ENCODE measurements around the gene BBOX1. TPM values are rescaled to one million over a fixed set of nuclear protein-coding genes. Genes with fewer than 3 reads are reported as not detected.

Gene BBOX1
- total and polyA plus RNA-seq, 2 of the 8 experiments (the other 6 are each of a cell fraction or from before 2014, with no cell fraction given) = not detected

- TF ChIP-seq, protein P1, sequence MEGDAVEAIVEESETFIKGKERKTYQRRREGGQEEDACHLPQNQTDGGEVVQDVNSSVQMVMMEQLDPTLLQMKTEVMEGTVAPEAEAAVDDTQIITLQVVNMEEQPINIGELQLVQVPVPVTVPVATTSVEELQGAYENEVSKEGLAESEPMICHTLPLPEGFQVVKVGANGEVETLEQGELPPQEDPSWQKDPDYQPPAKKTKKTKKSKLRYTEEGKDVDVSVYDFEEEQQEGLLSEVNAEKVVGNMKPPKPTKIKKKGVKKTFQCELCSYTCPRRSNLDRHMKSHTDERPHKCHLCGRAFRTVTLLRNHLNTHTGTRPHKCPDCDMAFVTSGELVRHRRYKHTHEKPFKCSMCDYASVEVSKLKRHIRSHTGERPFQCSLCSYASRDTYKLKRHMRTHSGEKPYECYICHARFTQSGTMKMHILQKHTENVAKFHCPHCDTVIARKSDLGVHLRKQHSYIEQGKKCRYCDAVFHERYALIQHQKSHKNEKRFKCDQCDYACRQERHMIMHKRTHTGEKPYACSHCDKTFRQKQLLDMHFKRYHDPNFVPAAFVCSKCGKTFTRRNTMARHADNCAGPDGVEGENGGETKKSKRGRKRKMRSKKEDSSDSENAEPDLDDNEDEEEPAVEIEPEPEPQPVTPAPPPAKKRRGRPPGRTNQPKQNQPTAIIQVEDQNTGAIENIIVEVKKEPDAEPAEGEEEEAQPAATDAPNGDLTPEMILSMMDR (IDR thresholded peaks at IDR 0.05; ENCODE audit: control extremely low read depth in 1 of 3, insufficient read depth in 1 of 3, low read depth in 1 of 3, low read length in 3 of 3) = no peak
- no peak for TF ChIP-seq RXRA (IDR thresholded peaks at IDR 0.05; ENCODE audit: insufficient read depth, low read depth, low read length)
- no peak for TF ChIP-seq KDM4A (IDR thresholded peaks at IDR 0.05; ENCODE audit: low read depth, low read length, severe bottlenecking)
- TF ChIP-seq SIX5 (IDR thresholded peaks at IDR 0.05; ENCODE audit: low read depth, low read length) = no peak
- TF ChIP-seq BACH1 (IDR thresholded peaks at IDR 0.05; ENCODE audit: low read length) = no peak
- TF ChIP-seq SIN3A (conservative IDR thresholded peaks at IDR 0.05 in 1 of 2, IDR thresholded peaks at IDR 0.05 in 1 of 2; ENCODE audit: low read depth in 1 of 2, low read length in 2 of 2) = no peak
- TF ChIP-seq NRF1 (IDR thresholded peaks at IDR 0.05; ENCODE audit: low read depth, low read length) = no peak
- TF ChIP-seq GTF2F1 (IDR thresholded peaks at IDR 0.05; ENCODE audit: borderline replicate concordance, low read depth, low read length) = no peak
Observed at GRCh38 chr11:27025957-27026733, 14.5 kb upstream of the BBOX1 start (continued).

Data from H1 (cell line).